SK-N-SH (cell line): ENCODE data around the gene CCDC61. TPM values are rescaled to one million over a fixed set of nuclear protein-coding genes. Genes with fewer than 3 reads are reported as not detected.

Experiments
- CTCF ChIA-PET: fragments of 300-600, 350-600 bp; formaldehyde crosslinking; extraction: SDS; loops from one replicate; lab custom pipeline; 2021; lab: Yijun Ruan, JAX
- POLR2A ChIA-PET: fragments of 350-600 bp; sonication (Branson Sonifier 250); formaldehyde crosslinking; extraction: SDS; loops from one replicate; lab custom pipeline; 2020; ENCODE audit warnings: antibody characterized with exemption, inconsistent platforms; lab: Yijun Ruan, JAX
- DNase-seq: peaks from one replicate; pipeline ENCODE4 v3.0.0; 2012
- H2AFZ ChIP-seq: fragments of 200-600 bp; sonication (generic); 2 replicates; pipeline ENCODE4 v1.8.1; 2016; ENCODE audit warnings: antibody characterized with exemption, mild to moderate bottlenecking, low read depth
- H3F3A ChIP-seq: fragments of 200-600 bp; sonication (generic); replicated peaks from 2 replicates; pipeline ENCODE3; 2016; ENCODE audit warnings: antibody characterized with exemption, mild to moderate bottlenecking; ENCODE audit not compliant: insufficient read depth
- H3K27ac ChIP-seq, 2 experiments: fragments of 200-500 bp in 1 of 2; fragments of 200-600 bp in 1 of 2; sonication (Bioruptor generic) in 1 of 2; sonication (generic), shearing (Covaris generic) in 1 of 2; 2 replicates each; pipeline versions ENCODE4 v1.5.1 to v1.6.1; 2014 to 2016; ENCODE audit warnings: low read depth in 2 of 2, inconsistent platforms in 1 of 2, low read length in 1 of 2, mild to moderate bottlenecking in 1 of 2, mixed read lengths in 1 of 2
- H3K27me3 ChIP-seq: fragments of 200-600 bp; sonication (generic), shearing (Covaris generic); 2 replicates; pipeline ENCODE4 v1.6.1; 2016; ENCODE audit warnings: mixed run types; ENCODE audit not compliant: insufficient read depth
- H3K36me3 ChIP-seq, 2 experiments: fragments of 200-500 bp in 1 of 2; fragments of 200-600 bp in 1 of 2; sonication (Bioruptor generic) in 1 of 2; sonication (generic) in 1 of 2; replicated peaks in 1 of 2; 2 replicates each; pipeline versions ENCODE3 to v1.5.1; 2014 to 2016; ENCODE audit warnings: low read length in 1 of 2, mild to moderate bottlenecking in 1 of 2; ENCODE audit not compliant: insufficient read depth in 2 of 2, control insufficient read depth in 1 of 2
- H3K4me1 ChIP-seq, 2 experiments: fragments of 200-500 bp in 1 of 2; fragments of 200-600 bp in 1 of 2; sonication (Bioruptor generic) in 1 of 2; sonication (generic), shearing (Covaris generic) in 1 of 2; 2 replicates each; pipeline versions ENCODE4 v1.5.1 to v1.6.1; 2014 to 2016; ENCODE audit warnings: low read depth in 1 of 2, low read length in 1 of 2, mixed run types in 1 of 2; ENCODE audit not compliant: insufficient read depth in 2 of 2, control insufficient read depth in 1 of 2
- H3K4me2 ChIP-seq: fragments of 200-600 bp; sonication (generic), shearing (Covaris generic); 2 replicates; pipeline ENCODE4 v1.6.1; 2017; ENCODE audit warnings: mixed run types
- H3K4me3 ChIP-seq, 2 experiments: fragments of 200-500 bp in 1 of 2; fragments of 200-600 bp in 1 of 2; sonication (Bioruptor generic) in 1 of 2; sonication (generic), shearing (Covaris generic) in 1 of 2; 2 replicates each; pipeline versions ENCODE4 v1.5.1 to v1.8.1; 2014 to 2016; ENCODE audit warnings: low read depth in 2 of 2, inconsistent platforms in 1 of 2, low read length in 1 of 2, mild to moderate bottlenecking in 1 of 2, mixed read lengths in 1 of 2, moderate library complexity in 1 of 2
- H3K79me2 ChIP-seq: fragments of 200-600 bp; sonication (generic); 2 replicates; pipeline ENCODE4 v1.8.1; 2017; ENCODE audit warnings: mild to moderate bottlenecking; ENCODE audit not compliant: insufficient read depth
- H3K9ac ChIP-seq: fragments of 200-600 bp; sonication (generic); 2 replicates; pipeline ENCODE4 v1.6.1; 2017; ENCODE audit warnings: mixed run types
- H3K9me2 ChIP-seq: fragments of 200-600 bp; sonication (generic); 2 replicates; pipeline ENCODE4 v1.6.1; 2017; ENCODE audit warnings: mixed run types
- H3K9me3 ChIP-seq: fragments of 200-600 bp; sonication (generic); 2 replicates; pipeline ENCODE4 v1.6.1; 2017; ENCODE audit warnings: mixed run types, mild to moderate bottlenecking, moderate library complexity
- H4K20me1 ChIP-seq: fragments of 200-600 bp; sonication (generic); 2 replicates; pipeline ENCODE4 v1.6.1; 2017; ENCODE audit warnings: mild to moderate bottlenecking, mixed run types; ENCODE audit not compliant: insufficient read depth
- ELF1 ChIP-seq: IDR thresholded peaks from 2 replicates; pipeline ENCODE4 v1.4.0; 2012
- FOXJ3 ChIP-seq: sonication (generic); formaldehyde crosslinking; IDR thresholded peaks from 2 replicates; pipeline ENCODE4 v1.5.1; 2020; ENCODE audit warnings: mild to moderate bottlenecking, missing genetic modification reagents
- MEF2A ChIP-seq: IDR thresholded peaks from 2 replicates; pipeline ENCODE4 v1.4.0; 2012; ENCODE audit warnings: low read depth, borderline replicate concordance
- POLR2AphosphoS5 ChIP-seq: IDR thresholded peaks from 2 replicates; pipeline ENCODE4 v1.6.1; 2012; ENCODE audit warnings: low read depth, low read length
- RAD21 ChIP-seq: IDR thresholded peaks from 2 replicates; pipeline ENCODE4 v1.6.1; 2012; ENCODE audit warnings: mild to moderate bottlenecking, low read length
- REST ChIP-seq: IDR thresholded peaks from 2 replicates; pipeline ENCODE4 v1.6.1; 2012; ENCODE audit warnings: mild to moderate bottlenecking, low read depth, low read length, moderate library complexity
- SIN3A ChIP-seq: IDR thresholded peaks from 2 replicates; pipeline ENCODE4 v1.6.1; 2012; ENCODE audit warnings: low read depth, mild to moderate bottlenecking, low read length, moderate library complexity, borderline replicate concordance
- TEAD4 ChIP-seq: IDR thresholded peaks from 2 replicates; pipeline ENCODE4 v1.4.0; 2012; ENCODE audit warnings: mild to moderate bottlenecking, borderline replicate concordance; ENCODE audit not compliant: insufficient read depth
- USF1 ChIP-seq: IDR thresholded peaks from 2 replicates; pipeline ENCODE4 v1.4.0; 2012; ENCODE audit warnings: low read depth, borderline replicate concordance
- YY1 ChIP-seq: IDR thresholded peaks from 2 replicates; pipeline ENCODE4 v1.4.0; 2012; ENCODE audit warnings: low read depth, mild to moderate bottlenecking
- WGBS: methylation state at CpG from one replicate; pipeline ENCODE4 v1.1.6; 2017; ENCODE audit warnings: low lambda C conversion rate; 5-methylcytosine and 5-hydroxymethylcytosine counted together
- polyA plus RNA-seq, 3 experiments: library from polyadenylated mRNA; depleted of rRNA; stranded (reverse); fragments of >200 nt; gene quantifications; 2 replicates each; pipeline ENCODE4 v1.2.3, GENCODE V29; 2012
- TF ChIP-seq, protein P1 (sequence below): IDR thresholded peaks from 2 replicates; pipeline ENCODE4 v1.4.0; 2012; ENCODE audit warnings: low read depth, borderline replicate concordance
- TF ChIP-seq, protein P2 (sequence below): IDR thresholded peaks from 2 replicates; pipeline ENCODE4 v1.4.0; 2012; ENCODE audit warnings: low read depth

CCDC61 gene
- polyA plus RNA-seq, 1 of the 3 experiments (the other 2 are of a cell fraction): 6.8 TPM

GRCh38 chr19:46042252-46042883 is 47.1 kb downstream of the CCDC61 start (continued):
- TF ChIP-seq, protein P1, sequence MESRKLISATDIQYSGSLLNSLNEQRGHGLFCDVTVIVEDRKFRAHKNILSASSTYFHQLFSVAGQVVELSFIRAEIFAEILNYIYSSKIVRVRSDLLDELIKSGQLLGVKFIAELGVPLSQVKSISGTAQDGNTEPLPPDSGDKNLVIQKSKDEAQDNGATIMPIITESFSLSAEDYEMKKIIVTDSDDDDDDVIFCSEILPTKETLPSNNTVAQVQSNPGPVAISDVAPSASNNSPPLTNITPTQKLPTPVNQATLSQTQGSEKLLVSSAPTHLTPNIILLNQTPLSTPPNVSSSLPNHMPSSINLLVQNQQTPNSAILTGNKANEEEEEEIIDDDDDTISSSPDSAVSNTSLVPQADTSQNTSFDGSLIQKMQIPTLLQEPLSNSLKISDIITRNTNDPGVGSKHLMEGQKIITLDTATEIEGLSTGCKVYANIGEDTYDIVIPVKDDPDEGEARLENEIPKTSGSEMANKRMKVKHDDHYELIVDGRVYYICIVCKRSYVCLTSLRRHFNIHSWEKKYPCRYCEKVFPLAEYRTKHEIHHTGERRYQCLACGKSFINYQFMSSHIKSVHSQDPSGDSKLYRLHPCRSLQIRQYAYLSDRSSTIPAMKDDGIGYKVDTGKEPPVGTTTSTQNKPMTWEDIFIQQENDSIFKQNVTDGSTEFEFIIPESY: no peak
- TF ChIP-seq, protein P2, sequence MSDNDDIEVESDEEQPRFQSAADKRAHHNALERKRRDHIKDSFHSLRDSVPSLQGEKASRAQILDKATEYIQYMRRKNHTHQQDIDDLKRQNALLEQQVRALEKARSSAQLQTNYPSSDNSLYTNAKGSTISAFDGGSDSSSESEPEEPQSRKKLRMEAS: no peak
- TF ChIP-seq YY1 (no peak), USF1 (no peak), ELF1 (no peak), TEAD4 (no peak)

DNA sequence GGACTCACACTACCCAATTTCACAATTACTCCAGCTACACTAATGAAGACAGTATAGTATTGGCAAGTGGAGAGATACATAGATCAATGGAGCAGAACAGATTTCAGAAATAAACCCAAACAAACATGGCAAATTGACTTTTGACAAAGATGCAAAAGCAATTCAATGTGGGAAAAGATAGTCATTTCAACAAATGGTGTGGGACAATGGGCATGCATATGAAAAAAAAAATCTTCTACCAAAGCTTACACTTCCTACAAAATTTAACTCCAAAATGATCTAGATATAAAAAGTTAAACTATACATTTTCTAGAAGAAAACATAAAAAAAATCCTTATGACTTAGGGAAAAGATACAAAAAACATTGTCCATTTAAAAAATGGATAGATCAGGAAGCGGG is 48.3 kb downstream of the CCDC61 start:
- no peak for DNase-seq
- Histone ChIP-seq H3K79me2 (no peaks in the 10 kb centered on the region), H3K9me3 (no peaks in the 10 kb centered on the region), H3K36me3 (no peaks in the 10 kb centered on the region), H3K9me2 (no peaks in the 10 kb centered on the region), H3K9ac (no peak overlapping the region), H2AFZ (no peak overlapping the region), H4K20me1 (no peaks in the 10 kb centered on the region), H3K4me1 (no peaks in the 10 kb centered on the region; a peak in 1 of 4 replicates), H3K27ac (no peak overlapping the region), H3K4me3 (no peak overlapping the region), H3F3A (no peaks in the 10 kb centered on the region), H3K27me3 (peaks cover 71% of the 10 kb centered on the region; the same call in 1 of the 2 replicates), H3K4me2 (no peak overlapping the region)
- TF ChIP-seq TEAD4 (no peak), FOXJ3 (CRISPR knock-in tag) (no peak)
- 54% methylated on average over 1 of the region's 1 CpG for WGBS
- POLR2A ChIA-PET: no interaction called here
- CTCF ChIA-PET: interaction anchor here (1.5 to 9.3 kb wide), 3 partner anchors 11 to 34 kb away, joined by 3 to 91 read pairs (median 17); no protein-coding TSS in a partner anchor

GRCh38 chr19:46049597-46049996 is 54.3 kb downstream of the CCDC61 start:
- Histone ChIP-seq H3K9ac (no peak overlapping the region), H2AFZ (no peak overlapping the region), H3K27me3 (peaks cover 87% of the 10 kb centered on the region; the same call in 1 of the 2 replicates), H3K4me1 (no peaks in the 10 kb centered on the region), H3F3A (no peaks in the 10 kb centered on the region), H3K9me2 (no peaks in the 10 kb centered on the region), H3K4me3 (no peak overlapping the region), H3K27ac (no peak overlapping the region), H3K9me3 (no peaks in the 10 kb centered on the region; the same call in 1 of the 2 replicates), H3K36me3 (no peaks in the 10 kb centered on the region), H3K4me2 (no peak overlapping the region), H4K20me1 (no peaks in the 10 kb centered on the region), H3K79me2 (no peaks in the 10 kb centered on the region)
- CTCF ChIA-PET: interaction anchor here (1.0 to 9.3 kb wide), 5 partner anchors 16 to 33 kb away, joined by 3 to 91 read pairs (median 4); no protein-coding TSS in a partner anchor
- TF ChIP-seq ELF1 (no peak), USF1 (no peak), SIN3A (no peak), POLR2AphosphoS5 (no peak), RAD21 (no peak), REST (no peak), MEF2A (no peak)
- TF ChIP-seq, protein P1: no peak
- DNase-seq: no peak
- POLR2A ChIA-PET: no interaction called here
- WGBS: 27% methylated on average over 7 of the region's 7 CpGs
